Measurements from ENCODE around the gene TBX5. TPM values are rescaled to one million over a fixed set of nuclear protein-coding genes. Genes with fewer than 3 reads are reported as not detected.

TBX5 gene
- total RNA-seq, 2 experiments from 2014 or later = not detected

- H3K36me3 Mint-ChIP-seq (ENCODE audit: low read depth) = no peaks in the 10 kb centered on the region
- H3K9me3 Mint-ChIP-seq = no peaks in the 10 kb centered on the region
- no peak for DNase-seq
- ChIA-PET POLR2A (no interaction called here), CTCF (no interaction called here)
- no peak overlapping the region for H3K27ac Mint-ChIP-seq
- H3K4me1 Mint-ChIP-seq = no peaks in the 10 kb centered on the region
- H3K27me3 Mint-ChIP-seq = no peaks in the 10 kb centered on the region
- no peak overlapping the region for H3K4me3 Mint-ChIP-seq
These were observed 66.3 kb downstream of the TBX5 start for GRCh38 chr12:114339626-114340025.

- Mint-ChIP-seq H3K36me3 (ENCODE audit: low read depth) (no peaks in the 10 kb centered on the region), H3K27ac (no peak overlapping the region), H3K4me3 (no peak overlapping the region), H3K27me3 (no peaks in the 10 kb centered on the region), H3K9me3 (peaks cover 5% of the 10 kb centered on the region), H3K4me1 (no peaks in the 10 kb centered on the region)
- ChIA-PET CTCF (no interaction called here), POLR2A (no interaction called here)
- DNase-seq = no peak
These were observed 70.3 kb downstream of the TBX5 start for GRCh38 chr12:114335607-114336006.

GRCh38 chr12:114334395-114334794 lies 71.5 kb downstream of the TBX5 start:
- POLR2A ChIA-PET = no interaction called here
- DNase-seq = no peak
- CTCF ChIA-PET = interaction anchor here (0.6 kb wide), 1 partner anchor 220 kb away, joined by 4 read pairs; no protein-coding TSS in a partner anchor
- H3K27ac Mint-ChIP-seq = no peak overlapping the region
- no peaks in the 10 kb centered on the region for H3K36me3 Mint-ChIP-seq (ENCODE audit: low read depth)
- H3K9me3 Mint-ChIP-seq = peaks cover 9% of the 10 kb centered on the region
- H3K27me3 Mint-ChIP-seq = no peaks in the 10 kb centered on the region
- H3K4me1 Mint-ChIP-seq = no peaks in the 10 kb centered on the region
- no peak overlapping the region for H3K4me3 Mint-ChIP-seq

- Mint-ChIP-seq H3K36me3 (ENCODE audit: low read depth) (no peaks in the 10 kb centered on the region), H3K4me3 (no peak overlapping the region), H3K9me3 (peaks cover 9% of the 10 kb centered on the region), H3K27ac (no peak overlapping the region), H3K4me1 (no peaks in the 10 kb centered on the region), H3K27me3 (no peaks in the 10 kb centered on the region)
- POLR2A ChIA-PET = no interaction called here
- DNase-seq = no peak
- CTCF ChIA-PET = no interaction called here
These were observed 77.7 kb downstream of the TBX5 start for GRCh38 chr12:114328292-114328691.

GRCh38 chr12:114327765-114328164 lies 78.2 kb downstream of the TBX5 start:
- H3K9me3 Mint-ChIP-seq = peaks cover 9% of the 10 kb centered on the region
- no peaks in the 10 kb centered on the region for H3K4me1 Mint-ChIP-seq
- H3K36me3 Mint-ChIP-seq (ENCODE audit: low read depth) = no peaks in the 10 kb centered on the region
- H3K27me3 Mint-ChIP-seq = no peaks in the 10 kb centered on the region
- CTCF ChIA-PET = no interaction called here
- POLR2A ChIA-PET = no interaction called here
- no peak overlapping the region for H3K27ac Mint-ChIP-seq
- H3K4me3 Mint-ChIP-seq = no peak overlapping the region
- no peak for DNase-seq

- DNase-seq = no peak
- no peaks in the 10 kb centered on the region for H3K9me3 Mint-ChIP-seq
- ChIA-PET POLR2A (no interaction called here), CTCF (no interaction called here)
- no peaks in the 10 kb centered on the region for H3K36me3 Mint-ChIP-seq (ENCODE audit: low read depth)
- H3K4me1 Mint-ChIP-seq = no peaks in the 10 kb centered on the region
- H3K4me3 Mint-ChIP-seq = no peak overlapping the region
- H3K27me3 Mint-ChIP-seq = no peaks in the 10 kb centered on the region
- no peak overlapping the region for H3K27ac Mint-ChIP-seq
These were observed 84.4 kb downstream of the TBX5 start for GRCh38 chr12:114321524-114321923.

- ChIA-PET CTCF (no interaction called here), POLR2A (no interaction called here)
- no peak for DNase-seq
- no peaks in the 10 kb centered on the region for H3K9me3 Mint-ChIP-seq
- no peaks in the 10 kb centered on the region for H3K4me1 Mint-ChIP-seq
- no peak overlapping the region for H3K27ac Mint-ChIP-seq
- H3K27me3 Mint-ChIP-seq = no peaks in the 10 kb centered on the region
- H3K36me3 Mint-ChIP-seq (ENCODE audit: low read depth) = no peaks in the 10 kb centered on the region
- no peak overlapping the region for H3K4me3 Mint-ChIP-seq
These were observed 85.0 kb downstream of the TBX5 start for GRCh38 chr12:114320968-114321367.

- Mint-ChIP-seq H3K36me3 (ENCODE audit: low read depth) (no peaks in the 10 kb centered on the region), H3K27me3 (no peaks in the 10 kb centered on the region), H3K4me3 (no peak overlapping the region), H3K9me3 (no peaks in the 10 kb centered on the region), H3K4me1 (no peaks in the 10 kb centered on the region), H3K27ac (no peak overlapping the region)
- ChIA-PET CTCF (no interaction called here), POLR2A (no interaction called here)
- DNase-seq = no peak
These were observed 85.8 kb downstream of the TBX5 start for GRCh38 chr12:114320101-114320500.

GRCh38 chr12:114319422-114319821 lies 86.5 kb downstream of the TBX5 start:
- POLR2A ChIA-PET = no interaction called here
- no peak overlapping the region for H3K4me3 Mint-ChIP-seq
- H3K36me3 Mint-ChIP-seq (ENCODE audit: low read depth) = no peaks in the 10 kb centered on the region
- no peak for DNase-seq
- H3K4me1 Mint-ChIP-seq = no peaks in the 10 kb centered on the region
- H3K27ac Mint-ChIP-seq = no peak overlapping the region
- no peaks in the 10 kb centered on the region for H3K27me3 Mint-ChIP-seq
- no peaks in the 10 kb centered on the region for H3K9me3 Mint-ChIP-seq
- CTCF ChIA-PET = no interaction called here

GRCh38 chr12:114318984-114319383 lies 87.0 kb downstream of the TBX5 start:
- Mint-ChIP-seq H3K27me3 (no peaks in the 10 kb centered on the region), H3K36me3 (ENCODE audit: low read depth) (no peaks in the 10 kb centered on the region), H3K9me3 (no peaks in the 10 kb centered on the region), H3K4me3 (no peak overlapping the region), H3K4me1 (no peaks in the 10 kb centered on the region), H3K27ac (no peak overlapping the region)
- DNase-seq = no peak
- ChIA-PET POLR2A (no interaction called here), CTCF (no interaction called here)

- no peaks in the 10 kb centered on the region for H3K36me3 Mint-ChIP-seq (ENCODE audit: low read depth)
- H3K4me1 Mint-ChIP-seq = no peaks in the 10 kb centered on the region
- H3K4me3 Mint-ChIP-seq = no peak overlapping the region
- H3K9me3 Mint-ChIP-seq = no peaks in the 10 kb centered on the region
- CTCF ChIA-PET = no interaction called here
- no peak for DNase-seq
- no peaks in the 10 kb centered on the region for H3K27me3 Mint-ChIP-seq
- POLR2A ChIA-PET = no interaction called here
- H3K27ac Mint-ChIP-seq = no peak overlapping the region
These were observed 89.9 kb downstream of the TBX5 start for GRCh38 chr12:114316076-114316475.

GRCh38 chr12:114314974-114315720 lies 90.8 kb downstream of the TBX5 start:
- H3K36me3 Mint-ChIP-seq (ENCODE audit: low read depth) = no peaks in the 10 kb centered on the region
- CTCF ChIA-PET = interaction anchor here (0.9 kb wide), 1 partner anchor 35 kb away, joined by 3 read pairs; no protein-coding TSS in a partner anchor
- no peak overlapping the region for H3K27ac Mint-ChIP-seq
- H3K4me1 Mint-ChIP-seq = no peaks in the 10 kb centered on the region
- H3K4me3 Mint-ChIP-seq = no peak overlapping the region
- no peaks in the 10 kb centered on the region for H3K9me3 Mint-ChIP-seq
- POLR2A ChIA-PET = no interaction called here
- no peak for DNase-seq
- H3K27me3 Mint-ChIP-seq = no peaks in the 10 kb centered on the region

GRCh38 chr12:114314403-114314802 lies 91.5 kb downstream of the TBX5 start:
- POLR2A ChIA-PET = no interaction called here
- H3K4me3 Mint-ChIP-seq = no peak overlapping the region
- CTCF ChIA-PET = interaction anchor here (0.9 kb wide), 1 partner anchor 35 kb away, joined by 3 read pairs; no protein-coding TSS in a partner anchor
- H3K36me3 Mint-ChIP-seq (ENCODE audit: low read depth) = no peaks in the 10 kb centered on the region
- H3K27ac Mint-ChIP-seq = no peak overlapping the region
- H3K27me3 Mint-ChIP-seq = no peaks in the 10 kb centered on the region
- H3K4me1 Mint-ChIP-seq = no peaks in the 10 kb centered on the region
- H3K9me3 Mint-ChIP-seq = no peaks in the 10 kb centered on the region
- no peak for DNase-seq

GRCh38 chr12:114313910-114314309 lies 92.0 kb downstream of the TBX5 start:
- no peak overlapping the region for H3K4me3 Mint-ChIP-seq
- CTCF ChIA-PET = interaction anchor here (0.9 kb wide), 1 partner anchor 34 kb away, joined by 3 read pairs; no protein-coding TSS in a partner anchor
- no peaks in the 10 kb centered on the region for H3K27me3 Mint-ChIP-seq
- no peaks in the 10 kb centered on the region for H3K4me1 Mint-ChIP-seq
- no peak overlapping the region for H3K27ac Mint-ChIP-seq
- POLR2A ChIA-PET = no interaction called here
- H3K9me3 Mint-ChIP-seq = no peaks in the 10 kb centered on the region
- no peaks in the 10 kb centered on the region for H3K36me3 Mint-ChIP-seq (ENCODE audit: low read depth)
- DNase-seq = no peak

Measured in activated CD4-positive, alpha-beta T cell treated with anti-CD3 and anti-CD28 coated beads, Interleukin-2, amount 10 ng/mL, durations not matched to agents 7 days and 5 days (primary cell).